CD4-positive, alpha-beta T cell treated with Interleukin-10 for 1 hour (primary cell): Measurements from ENCODE around the gene SFXN4.
"Not testable (repeated sequence)": the region's sequence is repeated elsewhere in the genome, so short reads cannot be mapped to it uniquely, and the experiment has no call there.

Experiments
- DNase-seq: peaks from one replicate; pipeline ENCODE4 v3.0.0-alpha.2; 2020

The SFXN4 gene

GRCh38 chr10:119190353-119190752, 24.8 kb upstream of the SFXN4 start:
- DNase-seq: no peak

- DNase-seq: no peak
These were observed 24.3 kb upstream of the SFXN4 start for GRCh38 chr10:119189811-119190282.

- no peak for DNase-seq
These were observed 18.3 kb upstream of the SFXN4 start for GRCh38 chr10:119183664-119184412.

- DNase-seq: not testable (repeated sequence)
These were observed 15.4 kb upstream of the SFXN4 start for GRCh38 chr10:119180850-119181400.

DNA sequence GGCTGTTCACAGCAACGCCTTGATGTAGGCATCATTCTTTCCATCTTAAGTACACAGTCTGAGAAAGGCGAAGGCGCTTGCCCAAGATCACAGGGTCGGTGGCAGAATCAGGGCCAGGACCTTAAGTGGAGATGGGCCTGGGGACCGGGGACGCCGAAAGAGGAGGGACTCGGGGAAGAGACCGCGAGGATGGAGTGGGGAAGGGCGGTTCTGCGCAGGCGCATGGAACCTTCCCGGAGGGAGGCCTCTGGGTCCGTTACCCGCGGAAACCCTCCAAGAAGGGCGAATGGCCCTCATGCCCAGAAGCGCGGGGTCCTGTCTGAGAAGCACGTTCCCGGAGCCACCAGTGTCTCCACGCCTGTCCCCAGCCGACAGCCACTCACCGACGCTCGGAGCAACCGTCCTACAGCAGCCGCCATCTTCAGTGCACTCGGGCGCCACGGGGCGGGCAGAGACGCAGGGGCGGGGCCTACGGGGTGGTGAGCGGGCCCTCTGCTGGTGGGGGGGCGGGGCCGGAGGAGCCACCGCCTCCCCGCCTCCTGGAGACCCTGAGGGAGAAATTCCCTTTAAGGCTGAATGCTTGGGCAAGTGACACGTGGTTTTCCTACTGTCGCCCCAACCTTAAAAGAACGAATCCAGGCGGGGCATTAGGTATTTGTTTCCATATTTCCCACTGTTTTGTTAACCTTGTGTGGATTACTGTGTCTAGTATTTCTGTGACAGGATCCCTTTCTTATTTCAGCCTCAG, 13.0 kb upstream of the SFXN4 start, which contains the start of gene PRDX3:
TSS of gene PRDX3 (minus strand) at position 441 of the 748 bp plus-strand sequence. CDS start at position 419, 22 bp downstream.
- peak; percentile 91 for DNase-seq

- DNase-seq: no peak
These were observed 12.3 kb upstream of the SFXN4 start for GRCh38 chr10:119177708-119178371.

DNA sequence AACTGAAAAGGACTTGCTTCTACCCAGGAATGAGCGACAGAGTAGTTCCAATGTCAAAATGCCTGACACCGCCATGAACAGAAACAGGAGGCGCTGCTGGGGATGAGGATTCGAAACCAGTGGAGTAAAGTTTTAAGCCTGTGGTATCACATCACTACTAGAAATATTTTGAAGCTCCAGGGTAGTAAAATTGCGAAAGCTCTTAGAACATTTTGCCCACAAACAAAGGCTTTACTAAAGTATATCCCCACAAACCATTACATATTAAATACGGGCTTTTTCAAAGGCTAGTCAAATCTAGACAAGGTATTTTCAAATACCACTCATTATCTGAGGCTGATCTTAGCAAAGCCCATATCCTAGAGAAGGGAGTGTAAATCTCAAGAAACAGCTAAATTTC, 10.7 kb upstream of the SFXN4 start:
- DNase-seq: no peak

GRCh38 chr10:119174109-119174508, 8.6 kb upstream of the SFXN4 start:
- DNase-seq: no peak

GRCh38 chr10:119167041-119167440, 1.5 kb upstream of the SFXN4 start:
- DNase-seq: no peak

DNA sequence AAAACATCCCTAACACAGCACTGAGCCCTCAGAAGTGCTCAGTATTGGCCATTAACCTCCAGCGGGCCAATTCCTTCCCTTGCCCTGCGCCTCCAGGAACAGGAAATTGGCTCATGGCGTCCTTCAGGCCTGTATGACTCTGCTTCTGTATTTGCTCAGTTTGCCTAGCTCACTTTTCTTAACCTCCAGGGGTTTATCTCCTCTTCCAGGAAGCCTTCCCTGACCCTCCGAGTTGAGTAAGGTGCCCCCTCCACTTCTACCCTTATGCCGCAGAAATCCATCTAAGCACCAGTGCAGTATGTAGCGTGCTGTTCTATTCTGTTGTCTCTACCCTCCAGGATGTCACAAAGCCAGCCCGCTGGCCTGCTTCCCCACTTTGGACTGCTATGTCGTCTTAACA, 1.1 kb upstream of the SFXN4 start:
- no peak for DNase-seq

- DNase-seq: no peak
These were observed 595 bp upstream of the SFXN4 start for GRCh38 chr10:119166118-119166500.

GRCh38 chr10:119162452-119163092, 2.9 kb downstream of the SFXN4 start:
- no peak for DNase-seq

DNA sequence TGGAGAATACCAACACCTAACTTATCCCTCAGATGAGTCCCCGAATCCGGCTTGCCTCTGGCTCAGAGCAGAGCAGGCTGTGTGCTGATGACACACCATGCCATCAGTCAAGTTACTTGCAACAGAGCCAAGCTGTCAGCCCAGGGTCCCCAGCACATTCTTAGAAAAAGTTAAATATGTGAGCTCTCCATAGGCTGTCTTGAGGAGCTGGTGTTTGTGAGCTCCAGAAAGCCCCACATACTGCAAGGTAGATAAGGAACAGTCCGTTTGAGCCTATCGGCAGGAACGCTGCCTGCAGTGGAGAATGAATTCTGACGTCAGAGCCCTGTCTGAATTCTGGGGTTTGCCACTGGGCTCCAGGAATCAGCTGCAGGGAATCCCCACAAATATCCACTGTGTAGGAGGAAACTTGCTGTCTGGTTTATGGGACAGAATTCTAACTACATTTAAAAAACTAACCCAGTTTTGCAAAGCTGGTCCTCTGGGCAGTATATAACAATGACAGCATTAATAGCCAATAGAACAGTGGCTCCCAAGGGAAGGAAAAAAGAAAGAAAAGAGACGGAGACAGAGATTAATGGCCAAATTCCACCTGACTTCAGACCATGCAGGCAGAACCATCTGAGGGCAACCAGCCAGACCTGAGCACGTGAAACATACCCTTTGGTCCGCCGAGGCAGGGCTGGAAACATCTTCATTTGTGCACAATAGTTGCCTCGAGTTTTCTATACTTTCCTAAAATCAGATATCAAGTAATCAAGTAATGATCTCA, 3.6 kb downstream of the SFXN4 start:
- DNase-seq: no peak

- no peak for DNase-seq
These were observed 6.2 kb downstream of the SFXN4 start for GRCh38 chr10:119159332-119159731.

- DNase-seq: no peak
These were observed 11.9 kb downstream of the SFXN4 start for GRCh38 chr10:119153661-119154060.

- no peak for DNase-seq
These were observed 12.5 kb downstream of the SFXN4 start for GRCh38 chr10:119153041-119153440.

- not testable (repeated sequence) for DNase-seq
These were observed 13.9 kb downstream of the SFXN4 start for GRCh38 chr10:119151601-119152000.

- DNase-seq: no peak
These were observed 15.8 kb downstream of the SFXN4 start for GRCh38 chr10:119149729-119150128.

DNA sequence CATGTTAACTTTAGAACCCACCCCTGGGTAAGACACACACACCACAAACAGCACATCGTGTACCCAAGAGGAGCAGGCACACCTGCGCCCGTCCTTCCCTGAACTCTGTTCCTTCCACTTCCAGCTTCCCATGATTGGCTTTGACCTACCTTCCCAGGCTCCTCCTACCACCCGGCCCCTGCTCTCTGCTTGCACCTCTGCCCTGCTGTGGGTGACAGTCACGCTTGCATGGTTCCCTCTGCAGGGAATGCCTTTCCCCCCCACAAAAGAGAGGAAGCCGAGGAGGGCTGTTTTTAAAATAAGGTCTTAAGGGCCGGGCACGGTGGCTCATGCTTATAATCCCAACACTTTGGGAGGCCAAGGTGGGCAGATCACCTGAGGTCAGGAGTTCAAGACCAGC, 16.4 kb downstream of the SFXN4 start:
- DNase-seq: no peak

- no peak for DNase-seq
These were observed 21.9 kb downstream of the SFXN4 start for GRCh38 chr10:119143657-119144056.

GRCh38 chr10:119140603-119141245, 24.8 kb downstream of the SFXN4 start:
- no peak for DNase-seq
